HFFc6 (cell line): ENCODE data around the gene GHR. TPM values are rescaled to one million over a fixed set of nuclear protein-coding genes. Genes with fewer than 3 reads are reported as not detected.

Experiments
- DNase-seq: peaks from one replicate; pipeline ENCODE4 v3.0.0-alpha.2; 2018
- H3K27ac Mint-ChIP-seq: 2 replicates; pipeline ENCODE4 v1.8.0; 2020; ENCODE audit warnings: mild to moderate bottlenecking, mixed read lengths
- H3K27me3 Mint-ChIP-seq: 2 replicates; pipeline ENCODE4 v1.8.0; 2021; ENCODE audit warnings: mild to moderate bottlenecking, moderate library complexity, mixed read lengths; ENCODE audit not compliant: insufficient read depth
- H3K36me3 Mint-ChIP-seq: 2 replicates; pipeline ENCODE4 v1.8.0; 2021; ENCODE audit warnings: low read depth, mixed read lengths
- H3K4me1 Mint-ChIP-seq: 2 replicates; pipeline ENCODE4 v1.8.0; 2020; ENCODE audit warnings: low read depth, mixed read lengths
- H3K4me3 Mint-ChIP-seq: 2 replicates; pipeline ENCODE4 v1.8.0; 2020; ENCODE audit warnings: mild to moderate bottlenecking, moderate library complexity, mixed read lengths
- H3K9me3 Mint-ChIP-seq: 2 replicates; pipeline ENCODE4 v1.8.0; 2020; ENCODE audit warnings: mild to moderate bottlenecking, mixed read lengths
- CTCF ChIP-seq: fragments of 200-600 bp; sonication (generic); IDR thresholded peaks from 2 replicates; pipeline ENCODE4 v1.5.0; 2021; ENCODE audit warnings: antibody characterized with exemption, mild to moderate bottlenecking
- long read RNA-seq: library from polyadenylated mRNA; unstranded; transcript quantifications from one replicate; pipeline ENCODE4 v2.0.0, GENCODE V29; 2019
- total RNA-seq, 6 experiments: library from RNA; stranded (reverse); fragmentation: NEBNext Ultra II Directional; extraction: Animal tissue kit (Norgen Biotek cat#: 25700); gene quantifications; 2 replicates in 1 of 6; 3 replicates in 5 of 6; pipeline ENCODE4 v1.2.3, GENCODE V29; 2021

Gene GHR
- 1 to 10 TPM; 1.3 to 2.1 (median 1.6) TPM for total RNA-seq
- long read RNA-seq, partial matches to known transcripts, result 0 of 1 reads
- long read RNA-seq, other reads (novel, unspliced or antisense), result 1 of 1 reads

GRCh38 chr5:42423285-42424165 lies at the start of gene GHR:
Gene GHR, plus strand, starts transcription at chr5:42423439. Its CDS starts 142,436 bp downstream, at chr5:42565875.
- Mint-ChIP-seq H3K36me3 (no peaks in the 10 kb centered on the region), H3K9me3 (no peaks in the 10 kb centered on the region), H3K4me3 (no peak within 1 kb of the TSS), H3K27me3 (no peaks in the 10 kb centered on the region), H3K4me1 (no peaks in the 10 kb centered on the region), H3K27ac (no peak within 1 kb of the TSS)
- TF ChIP-seq CTCF, result peak; percentile 83
- peak; percentile 88 for DNase-seq

- Mint-ChIP-seq H3K4me3 (no peak overlapping the region), H3K27me3 (no peaks in the 10 kb centered on the region), H3K4me1 (no peaks in the 10 kb centered on the region), H3K9me3 (peaks cover 28% of the 10 kb centered on the region), H3K27ac (no peak overlapping the region), H3K36me3 (no peaks in the 10 kb centered on the region)
- DNase-seq, result no peak
- no peak for TF ChIP-seq CTCF
These were observed 48.5 kb upstream of the GHR start for GRCh38 chr5:42374679-42375273.

GRCh38 chr5:42377496-42377895 lies 45.7 kb upstream of the GHR start:
- Mint-ChIP-seq H3K27ac (no peak overlapping the region), H3K4me3 (no peak overlapping the region), H3K36me3 (no peaks in the 10 kb centered on the region), H3K9me3 (peaks cover 18% of the 10 kb centered on the region), H3K27me3 (no peaks in the 10 kb centered on the region), H3K4me1 (no peaks in the 10 kb centered on the region)
- TF ChIP-seq CTCF, result no peak
- no peak for DNase-seq

GRCh38 chr5:42381973-42382372 lies 41.3 kb upstream of the GHR start:
- Mint-ChIP-seq H3K27ac (no peak overlapping the region), H3K27me3 (no peaks in the 10 kb centered on the region), H3K4me3 (no peak overlapping the region), H3K4me1 (no peaks in the 10 kb centered on the region), H3K36me3 (no peaks in the 10 kb centered on the region), H3K9me3 (peaks cover 13% of the 10 kb centered on the region)
- no peak for TF ChIP-seq CTCF
- DNase-seq, result no peak

- DNase-seq, result no peak
- peaks cover 31% of the 10 kb centered on the region for H3K9me3 Mint-ChIP-seq
- H3K27me3 Mint-ChIP-seq, result no peaks in the 10 kb centered on the region
- H3K36me3 Mint-ChIP-seq, result no peaks in the 10 kb centered on the region
- H3K4me3 Mint-ChIP-seq, result no peak overlapping the region
- no peak overlapping the region for H3K27ac Mint-ChIP-seq
- no peaks in the 10 kb centered on the region for H3K4me1 Mint-ChIP-seq
- no peak for TF ChIP-seq CTCF
These were observed 35.7 kb upstream of the GHR start for GRCh38 chr5:42387563-42387962.
